Endothelial cell of umbilical vein (primary cell): ENCODE data around the gene FZD8. TPM values are rescaled to one million over a fixed set of nuclear protein-coding genes. Genes with fewer than 3 reads are reported as not detected.

Source experiments
- BruUV-seq: library from RNA; stranded (reverse); fragments of 400-500 nt; replicated peaks from 2 replicates; lab custom pipeline; 2021; lab: Mats Ljungman, UMichigan
- CTCF ChIA-PET: fragments of 300-600, 350-600 bp; sonication (Branson Sonifier 250); formaldehyde crosslinking; loops from one replicate; lab custom pipeline; 2021; ENCODE audit warnings: antibody characterized with exemption, inconsistent platforms; lab: Charles Lee
- POLR2A ChIA-PET: fragments of 300-600, 350-600 bp; sonication (Branson Sonifier 250); formaldehyde crosslinking; loops from one replicate; lab custom pipeline; 2021; ENCODE audit warnings: antibody characterized with exemption, inconsistent platforms; lab: Charles Lee
- DNase-seq: peaks from one replicate; pipeline ENCODE4 v3.0.0-alpha.2; 2011; ENCODE audit warnings: low read depth, low spot score
- FAIRE-seq: peaks from 2 replicates; lab custom pipeline; 2011; peaks lifted over from hg19 to GRCh38; lab: Jason Lieb, UNC
- H2AFZ ChIP-seq: 2 replicates; pipeline ENCODE4 v1.6.0; 2012; ENCODE audit warnings: low read depth, low read length, control low read depth, inconsistent platforms
- H3K27ac ChIP-seq: 2 replicates; pipeline ENCODE4 v1.5.1; 2011; ENCODE audit warnings: low read depth, mild to moderate bottlenecking, control low read depth, low read length, moderate library complexity; ENCODE audit not compliant: insufficient read depth
- H3K27me3 ChIP-seq, 2 experiments: 2 replicates each; pipeline versions ENCODE4 v1.6.0 to v1.6.1; 2011; ENCODE audit warnings: low read length in 2 of 2, mixed read lengths in 1 of 2; ENCODE audit not compliant: control insufficient read depth in 2 of 2, insufficient read depth in 2 of 2
- H3K36me3 ChIP-seq, 2 experiments: 2 replicates in 1 of 2; 3 replicates in 1 of 2; pipeline ENCODE4 v1.5.1; 2011; ENCODE audit warnings: low read length in 2 of 2, mild to moderate bottlenecking in 1 of 2, moderate library complexity in 1 of 2; ENCODE audit not compliant: control insufficient read depth in 2 of 2, insufficient read depth in 2 of 2; ENCODE audit errors: extremely low read depth in 1 of 2
- H3K4me1 ChIP-seq: 3 replicates; pipeline ENCODE4 v1.5.1; 2011; ENCODE audit warnings: mild to moderate bottlenecking, low read length; ENCODE audit not compliant: control insufficient read depth, insufficient read depth; ENCODE audit errors: extremely low read depth
- H3K4me2 ChIP-seq: 2 replicates; pipeline ENCODE4 v1.6.1; 2011; ENCODE audit warnings: low read length, control low read depth, mixed read lengths; ENCODE audit not compliant: insufficient read depth
- H3K4me3 ChIP-seq, 3 experiments: fragments of 200-600 bp in 1 of 3; sonication (generic), shearing (Covaris generic) in 1 of 3; replicated peaks in 1 of 3; 2 replicates each; pipeline ENCODE4 v1.5.1; 2011 to 2016; ENCODE audit warnings: control low read depth in 3 of 3, low read length in 3 of 3, mild to moderate bottlenecking in 2 of 3, inconsistent platforms in 1 of 3, low read depth in 1 of 3, moderate library complexity in 1 of 3; ENCODE audit not compliant: insufficient read depth in 1 of 3
- H3K79me2 ChIP-seq: 2 replicates; pipeline ENCODE4 v1.6.0; 2012; ENCODE audit warnings: low read length, inconsistent platforms; ENCODE audit not compliant: control insufficient read depth, insufficient read depth
- H3K9ac ChIP-seq: replicated peaks from 2 replicates; pipeline ENCODE3; 2011; ENCODE audit warnings: low read length, control low read depth; ENCODE audit not compliant: insufficient read depth; ENCODE audit errors: extremely low read depth
- H3K9me1 ChIP-seq: replicated peaks from 3 replicates; pipeline ENCODE4 v1.6.0; 2011; ENCODE audit warnings: mild to moderate bottlenecking, low read length; ENCODE audit not compliant: control insufficient read depth, insufficient read depth; ENCODE audit errors: extremely low read depth
- H3K9me3 ChIP-seq: replicated peaks from 2 replicates; pipeline ENCODE4 v1.5.1; 2012; ENCODE audit warnings: low read length, inconsistent platforms; ENCODE audit not compliant: control insufficient read depth, insufficient read depth
- H4K20me1 ChIP-seq: replicated peaks from 2 replicates; pipeline ENCODE3; 2011; ENCODE audit warnings: mild to moderate bottlenecking, low read length; ENCODE audit not compliant: control insufficient read depth, insufficient read depth; ENCODE audit errors: extremely low read depth
- CTCF ChIP-seq, 2 donors: IDR thresholded peaks; 1 replicate in 1 of 2; 2 replicates in 1 of 2; pipeline ENCODE4 v1.5.1; 2011; ENCODE audit warnings: low read length in 2 of 2, mild to moderate bottlenecking in 2 of 2, moderate library complexity in 2 of 2, control low read depth in 1 of 2, inconsistent platforms in 1 of 2, low read depth in 1 of 2; ENCODE audit not compliant: insufficient read depth in 1 of 2; ENCODE audit errors: extremely low read depth in 1 of 2
- EZH2 ChIP-seq: IDR thresholded peaks from 2 replicates; pipeline ENCODE4 v1.6.1; 2012; ENCODE audit warnings: borderline replicate concordance, low read depth, mild to moderate bottlenecking, moderate library complexity, low read length, inconsistent platforms; ENCODE audit not compliant: severe bottlenecking
- FOS ChIP-seq: IDR thresholded peaks from 2 replicates; pipeline ENCODE4 v1.6.1; 2011; ENCODE audit warnings: mild to moderate bottlenecking, low read length, moderate library complexity, borderline replicate concordance; ENCODE audit not compliant: insufficient read depth
- GATA2 ChIP-seq: IDR thresholded peaks from 2 replicates; pipeline ENCODE4 v1.7.0; 2011; ENCODE audit warnings: low read depth, mild to moderate bottlenecking, moderate library complexity, mixed read lengths, low read length; ENCODE audit not compliant: insufficient read length, insufficient read depth
- JUN ChIP-seq: IDR thresholded peaks from 2 replicates; pipeline ENCODE4 v1.6.1; 2011; ENCODE audit warnings: borderline replicate concordance, low read depth; ENCODE audit not compliant: insufficient read length, insufficient read depth
- MAX ChIP-seq: IDR thresholded peaks from 2 replicates; pipeline ENCODE4 v1.6.1; 2011; ENCODE audit not compliant: insufficient read depth, insufficient read length
- MYC ChIP-seq: IDR thresholded peaks from one replicate; pipeline ENCODE4 v1.6.1; 2011; ENCODE audit warnings: mild to moderate bottlenecking, low read depth, low read length
- POLR2A ChIP-seq: IDR thresholded peaks from 2 replicates; pipeline ENCODE4 v1.6.1; 2012; ENCODE audit warnings: low read depth, mild to moderate bottlenecking, control low read depth, low read length
- POLR2AphosphoS5 ChIP-seq: IDR thresholded peaks from 2 replicates; pipeline ENCODE4 v1.6.1; 2012; ENCODE audit warnings: low read depth, mild to moderate bottlenecking, control low read depth, low read length, moderate library complexity; ENCODE audit not compliant: insufficient read depth
- dilution Hi-C: fragments of 300-500 bp; cut with MboI; formaldehyde crosslinking; loops from one replicate; pipeline ENCODE4 v1.15.0; 2019; ENCODE audit warnings: low sequenced_read_pairs; ENCODE audit not compliant: extremely low pct_ligation_motif_present
- intact Hi-C: fragments of 100-400 bp; cut with micrococcal nuclease; formaldehyde crosslinking; loops from one replicate; pipeline ENCODE4 v1.10.0; 2022
- polyA plus RNA-seq, 4 experiments: library from polyadenylated mRNA; depleted of rRNA in 3 of 4; stranded (reverse) in 3 of 4; unstranded in 1 of 4; fragments of >200 nt; gene quantifications; 2 replicates each; pipeline versions ENCODE4 v1.2.1 to v1.2.3, GENCODE V29; 2011 to 2012; ENCODE audit warnings: missing spikeins in 1 of 4
- total RNA-seq: library from RNA; stranded (reverse); gene quantifications from 2 replicates; pipeline ENCODE4 v1.2.3, GENCODE V29; 2021

Gene FZD8
- total and polyA plus RNA-seq, 2 donors (not counting 3 experiments of a cell fraction or from before 2014, with no cell fraction given) = 6.2 to 11.1 TPM

- dilution Hi-C loops = no loop called here
- intact Hi-C loops = no loop called here
These were observed 27.0 kb upstream of the FZD8 start for GRCh38 chr10:35668865-35669650.

More at GRCh38 chr10:35668865-35669650, 27.0 kb upstream of the FZD8 start:
- no TSS peak for BruUV-seq
- Histone ChIP-seq H3K4me3 (no peak overlapping the region), H3K4me1 (no peaks in the 10 kb centered on the region), H3K9ac (no peak overlapping the region), H3K27ac (no peak overlapping the region), H3K79me2 (no peaks in the 10 kb centered on the region), H2AFZ (no peak overlapping the region), H3K27me3 (peaks cover 4 to 10% of the 10 kb centered on the region in 2 experiments), H3K9me3 (no peaks in the 10 kb centered on the region), H3K4me2 (no peak overlapping the region), H4K20me1 (no peaks in the 10 kb centered on the region), H3K36me3 (no peaks in the 10 kb centered on the region), H3K9me1 (no peaks in the 10 kb centered on the region)
- no peak for DNase-seq
- ChIA-PET CTCF (no interaction called here), POLR2A (no interaction called here)
- TF ChIP-seq MAX (no peak), EZH2 (no peak), CTCF (IDR thresholded peaks at IDR 0.05; ENCODE audit: extremely low read depth in 1 of 2, insufficient read depth in 1 of 2, low read depth in 1 of 2, low read length in 2 of 2) (no peak), FOS (no peak), JUN (no peak), MYC (no peak), POLR2AphosphoS5 (no peak), GATA2 (no peak), POLR2A (no peak)
- no peak for FAIRE-seq
